Measurements from ENCODE around the gene COX6A1. TPM values are rescaled to one million over a fixed set of nuclear protein-coding genes. Genes with fewer than 3 reads are reported as not detected.

COX6A1 gene
- total RNA-seq, 4 donors from 2014 or later, result 175 to 1,520 (median 1,006) TPM

DNA sequence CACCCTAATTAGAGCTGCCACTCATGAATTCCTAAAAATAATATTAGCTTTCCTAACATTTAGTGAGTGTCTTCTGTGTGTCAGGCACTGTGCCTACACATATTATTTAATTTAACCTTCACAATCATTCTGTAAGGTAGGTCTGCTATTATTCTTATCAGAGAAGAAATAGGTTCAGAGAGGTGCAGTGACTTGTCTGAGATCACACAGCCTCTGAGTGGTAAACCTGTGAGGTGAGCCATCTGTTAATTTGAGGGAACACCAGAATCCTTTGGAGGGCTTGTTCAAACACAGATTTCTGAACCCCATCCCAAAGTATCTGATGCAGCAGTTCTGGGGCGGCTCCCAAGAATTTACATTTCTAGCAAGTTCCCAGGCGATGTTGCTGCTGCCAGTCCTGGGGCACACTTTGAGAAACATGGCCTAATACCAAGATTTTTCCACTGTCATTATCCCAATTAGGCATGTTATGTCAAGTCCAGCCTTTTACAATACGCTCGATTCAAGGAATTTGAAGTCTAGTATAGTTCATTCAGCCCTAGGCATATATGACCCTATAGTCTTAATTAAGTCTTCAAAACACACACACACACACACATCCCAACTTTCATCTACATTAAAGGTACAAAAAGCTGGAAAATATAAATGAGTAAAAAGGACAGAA is 19.9 kb upstream of the COX6A1 start:
- no peaks in the 10 kb centered on the region for H3K9me3 ChIP-seq
- DNase-seq, result no peak
- TF ChIP-seq, protein P1, sequence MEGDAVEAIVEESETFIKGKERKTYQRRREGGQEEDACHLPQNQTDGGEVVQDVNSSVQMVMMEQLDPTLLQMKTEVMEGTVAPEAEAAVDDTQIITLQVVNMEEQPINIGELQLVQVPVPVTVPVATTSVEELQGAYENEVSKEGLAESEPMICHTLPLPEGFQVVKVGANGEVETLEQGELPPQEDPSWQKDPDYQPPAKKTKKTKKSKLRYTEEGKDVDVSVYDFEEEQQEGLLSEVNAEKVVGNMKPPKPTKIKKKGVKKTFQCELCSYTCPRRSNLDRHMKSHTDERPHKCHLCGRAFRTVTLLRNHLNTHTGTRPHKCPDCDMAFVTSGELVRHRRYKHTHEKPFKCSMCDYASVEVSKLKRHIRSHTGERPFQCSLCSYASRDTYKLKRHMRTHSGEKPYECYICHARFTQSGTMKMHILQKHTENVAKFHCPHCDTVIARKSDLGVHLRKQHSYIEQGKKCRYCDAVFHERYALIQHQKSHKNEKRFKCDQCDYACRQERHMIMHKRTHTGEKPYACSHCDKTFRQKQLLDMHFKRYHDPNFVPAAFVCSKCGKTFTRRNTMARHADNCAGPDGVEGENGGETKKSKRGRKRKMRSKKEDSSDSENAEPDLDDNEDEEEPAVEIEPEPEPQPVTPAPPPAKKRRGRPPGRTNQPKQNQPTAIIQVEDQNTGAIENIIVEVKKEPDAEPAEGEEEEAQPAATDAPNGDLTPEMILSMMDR (IDR thresholded peaks at IDR 0.05), result no peak
- TF ChIP-seq POLR2A (IDR thresholded peaks at IDR 0.05), result no peak
- H3K4me3 ChIP-seq, result no peak overlapping the region
- H3K27ac ChIP-seq, result no peak overlapping the region
- no peaks in the 10 kb centered on the region for H3K4me1 ChIP-seq
- no peaks in the 10 kb centered on the region for H3K36me3 ChIP-seq
- H3K27me3 ChIP-seq, result no peaks in the 10 kb centered on the region

DNA sequence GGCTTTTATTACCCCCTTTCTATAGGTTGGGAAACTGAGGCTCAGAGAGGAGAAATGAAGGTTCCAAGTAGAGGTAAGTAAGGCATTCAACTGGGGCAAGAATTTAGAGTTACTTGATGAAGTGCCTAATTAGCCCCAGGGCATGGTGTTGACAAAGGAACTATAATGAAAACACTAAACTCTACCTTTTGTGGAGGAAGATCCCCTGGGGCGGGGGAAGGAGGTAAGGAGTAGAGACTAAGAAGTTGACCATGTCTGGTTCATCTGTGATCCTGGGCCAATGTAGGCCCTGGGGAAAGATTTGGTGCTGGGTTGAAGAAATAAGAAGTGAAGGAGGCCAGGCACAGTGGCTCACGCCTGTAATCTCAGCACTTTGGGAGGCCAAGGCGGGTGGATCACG is 16.2 kb upstream of the COX6A1 start:
- TF ChIP-seq, protein P1 (IDR thresholded peaks at IDR 0.05), result no peak
- no peak for TF ChIP-seq POLR2A (IDR thresholded peaks at IDR 0.05)
- Histone ChIP-seq H3K4me1 (no peaks in the 10 kb centered on the region), H3K27ac (no peak overlapping the region)

DNA sequence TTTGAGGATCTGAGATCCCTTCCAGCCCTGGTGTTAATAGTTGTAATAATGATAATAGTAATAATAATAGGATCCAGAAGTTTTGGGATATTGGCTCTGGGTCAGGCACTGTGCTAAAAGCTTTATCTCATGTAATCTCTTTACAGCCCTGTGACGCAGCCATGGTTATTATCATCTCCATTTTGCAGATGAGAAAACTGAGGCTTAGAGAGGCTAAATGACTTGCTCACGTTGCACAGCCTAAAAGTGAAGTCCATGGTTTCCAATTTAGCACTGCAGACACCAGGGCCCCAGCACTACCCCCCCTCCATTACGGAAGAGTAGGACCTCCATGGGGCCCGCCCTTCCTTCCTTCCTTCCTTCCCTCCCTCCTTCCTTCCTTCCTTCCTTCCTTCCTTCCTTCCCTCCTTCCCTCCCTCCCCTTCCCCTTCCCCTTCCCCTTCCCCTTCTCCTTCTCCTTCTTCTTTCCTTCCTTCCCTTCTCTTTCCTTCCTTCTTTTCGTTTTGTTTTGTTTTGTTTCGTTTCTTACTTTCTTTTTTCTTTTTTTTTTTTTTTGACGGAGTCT is 14.9 kb upstream of the COX6A1 start:
- no peaks in the 10 kb centered on the region for H3K4me1 ChIP-seq
- TF ChIP-seq, protein P1 (IDR thresholded peaks at IDR 0.05), result no peak
- no peak overlapping the region for H3K27ac ChIP-seq
- no peak overlapping the region for H3K4me3 ChIP-seq
- H3K27me3 ChIP-seq, result no peaks in the 10 kb centered on the region
- no peak for DNase-seq
- no peaks in the 10 kb centered on the region for H3K9me3 ChIP-seq
- no peaks in the 10 kb centered on the region for H3K36me3 ChIP-seq

More for the DNA sequence above, 16.2 kb upstream of the COX6A1 start:
- no peak for DNase-seq
- Histone ChIP-seq H3K9me3 (no peaks in the 10 kb centered on the region), H3K27me3 (no peaks in the 10 kb centered on the region), H3K36me3 (no peaks in the 10 kb centered on the region), H3K4me3 (no peak overlapping the region)

DNA sequence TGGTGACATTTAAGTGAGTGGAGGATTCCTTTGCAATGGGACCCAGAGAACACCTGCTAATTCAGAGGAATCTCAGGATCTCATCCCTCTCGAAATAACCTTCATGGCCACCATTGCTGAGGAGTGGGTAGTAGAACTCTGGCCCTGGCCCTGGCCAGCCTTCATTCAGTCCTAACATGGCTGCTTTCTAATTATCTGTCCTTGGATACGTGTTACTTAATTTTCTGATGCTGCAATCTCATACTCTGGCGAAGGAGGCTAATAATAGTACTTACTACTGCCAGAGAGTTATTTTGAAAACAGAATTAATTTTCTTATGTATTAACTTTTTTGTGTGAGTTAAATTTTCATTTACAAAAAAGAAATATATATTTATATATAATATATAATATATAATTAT is 12.1 kb upstream of the COX6A1 start:
- Histone ChIP-seq H3K4me3 (no peak overlapping the region), H3K27me3 (no peaks in the 10 kb centered on the region), H3K9me3 (no peaks in the 10 kb centered on the region), H3K36me3 (no peaks in the 10 kb centered on the region), H3K27ac (no peak overlapping the region), H3K4me1 (peaks cover 0 to 4% (median 0%) of the 10 kb centered on the region in 4 donors)
- DNase-seq, result no peak
- TF ChIP-seq POLR2A (IDR thresholded peaks at IDR 0.05), result no peak
- TF ChIP-seq, protein P1 (IDR thresholded peaks at IDR 0.05), result no peak

DNA sequence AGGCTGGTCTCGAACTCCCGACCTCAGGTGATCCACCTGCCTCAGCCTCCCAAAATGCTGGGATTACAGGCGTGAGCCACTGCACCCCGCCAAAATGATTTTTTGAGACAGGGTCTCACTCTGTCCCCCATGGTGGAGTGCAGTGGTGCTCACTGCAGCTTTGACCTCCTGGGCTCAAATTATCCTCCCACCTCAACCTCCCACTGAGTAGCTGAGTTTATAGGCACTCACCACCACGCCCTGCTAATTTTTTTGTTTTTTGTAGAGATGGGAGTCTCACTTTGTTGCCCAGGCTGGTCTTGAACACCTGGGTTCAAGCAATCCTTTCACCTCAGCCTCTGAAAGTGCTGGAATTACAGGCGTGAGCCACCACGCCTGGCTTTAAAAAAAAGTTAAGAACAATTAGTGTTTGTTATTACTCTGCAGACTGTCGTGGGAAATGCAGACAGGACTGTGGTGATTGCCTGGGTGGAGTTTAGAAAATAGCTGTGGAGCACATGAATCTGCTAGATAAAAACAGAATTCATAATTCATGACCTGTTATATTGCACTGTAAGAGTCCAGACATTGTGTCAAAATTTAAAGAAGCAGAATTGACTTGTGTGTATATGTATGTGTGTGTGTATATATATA is 9.2 kb upstream of the COX6A1 start:
- Histone ChIP-seq H3K4me3 (no peak overlapping the region), H3K36me3 (no peaks in the 10 kb centered on the region), H3K9me3 (no peaks in the 10 kb centered on the region), H3K27ac (no peak overlapping the region), H3K27me3 (no peaks in the 10 kb centered on the region), H3K4me1 (peaks cover 0 to 4% (median 0%) of the 10 kb centered on the region in 4 donors)
- DNase-seq, result no peak
- TF ChIP-seq, protein P1 (IDR thresholded peaks at IDR 0.05), result no peak
- TF ChIP-seq POLR2A (IDR thresholded peaks at IDR 0.05), result no peak

All from Peyer's patch (tissue), 4 donors.